ENCODE measurements around the gene VPS4B. TPM values are rescaled to one million over a fixed set of nuclear protein-coding genes. Genes with fewer than 3 reads are reported as not detected.
A peak's percentile ranks its signal among the peaks of the same experiment; 100 is the strongest.

VPS4B gene
- total RNA-seq, 4 donors from 2014 or later, result 43.7 to 49.8 (median 44.6) TPM

DNA sequence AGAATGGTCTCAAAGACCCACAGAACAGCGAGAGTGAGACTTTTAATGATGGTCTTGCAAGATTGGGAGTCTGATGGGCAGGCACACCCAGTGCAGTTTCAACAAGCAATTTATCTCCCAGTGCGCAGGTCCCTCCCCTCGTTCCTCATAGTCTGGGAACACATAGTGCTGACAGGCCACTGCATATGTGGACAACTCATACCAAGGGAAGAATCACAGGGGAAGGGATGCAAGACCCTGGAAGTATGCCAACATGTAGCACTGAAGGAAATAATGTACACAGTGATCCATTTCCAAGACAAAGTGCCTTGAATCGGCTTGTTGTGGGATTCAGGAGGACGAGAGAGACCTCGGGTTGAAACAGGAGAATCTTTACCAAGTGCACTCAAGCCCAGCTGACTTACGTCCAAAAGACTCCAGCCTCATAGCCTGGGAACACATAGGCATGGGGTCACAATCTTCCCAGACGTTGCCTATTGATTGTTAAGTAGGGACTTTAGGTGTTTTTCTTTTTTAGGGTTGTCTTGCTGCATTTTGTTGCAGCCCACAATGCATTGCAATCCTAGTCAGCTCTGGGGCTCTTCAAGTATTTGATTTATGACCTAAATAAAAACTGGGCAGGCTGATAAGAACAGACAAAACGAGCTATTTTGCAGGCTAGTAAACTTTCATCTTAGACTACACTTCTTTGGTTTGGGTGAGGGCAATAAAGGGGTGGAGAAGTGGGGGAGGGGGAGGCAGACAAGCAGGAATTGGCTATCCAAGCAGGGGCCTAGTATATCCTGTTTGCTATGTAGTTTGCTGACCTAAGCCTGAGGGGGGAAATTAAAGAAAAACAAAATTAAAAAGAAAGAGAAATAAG lies 29.8 kb upstream of the VPS4B start:
- H3K27ac ChIP-seq, result peak overlapping the region; percentile 9

DNA sequence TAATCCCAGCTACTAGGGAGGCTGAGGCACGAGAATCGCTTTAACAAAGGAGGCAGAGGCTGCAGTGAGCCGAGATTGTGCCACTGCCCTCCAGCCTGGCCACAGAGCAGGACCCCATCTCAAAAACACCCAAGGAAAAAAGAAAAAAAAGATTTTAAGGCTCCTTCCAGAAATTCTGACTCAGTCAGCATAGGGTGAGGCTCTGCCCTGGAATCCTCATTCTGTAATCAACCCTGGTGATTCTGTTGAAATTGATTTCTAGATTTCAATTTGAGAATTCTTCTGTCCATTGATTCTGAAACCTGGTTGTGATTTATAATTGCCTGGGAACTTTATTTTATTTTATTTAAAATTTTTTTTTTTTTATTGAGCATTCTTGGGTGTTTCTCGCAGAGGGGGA lies 27.1 kb upstream of the VPS4B start:
- no peak for DNase-seq (ENCODE audit: low spot score in 2 of 2)
- Histone ChIP-seq H3K4me1 (peaks cover 45% of the 10 kb centered on the region), H3K9me3 (no peaks in the 10 kb centered on the region), H3K36me3 (no peaks in the 10 kb centered on the region), H3K27ac (no peak overlapping the region), H3K4me3 (no peak overlapping the region), H3K27me3 (no peaks in the 10 kb centered on the region)
- TF ChIP-seq EP300 (IDR thresholded peaks at IDR 0.05) (no peak), POLR2A (IDR thresholded peaks at IDR 0.05) (no peak), POLR2AphosphoS5 (IDR thresholded peaks at IDR 0.05) (no peak)
- TF ChIP-seq, protein P1, sequence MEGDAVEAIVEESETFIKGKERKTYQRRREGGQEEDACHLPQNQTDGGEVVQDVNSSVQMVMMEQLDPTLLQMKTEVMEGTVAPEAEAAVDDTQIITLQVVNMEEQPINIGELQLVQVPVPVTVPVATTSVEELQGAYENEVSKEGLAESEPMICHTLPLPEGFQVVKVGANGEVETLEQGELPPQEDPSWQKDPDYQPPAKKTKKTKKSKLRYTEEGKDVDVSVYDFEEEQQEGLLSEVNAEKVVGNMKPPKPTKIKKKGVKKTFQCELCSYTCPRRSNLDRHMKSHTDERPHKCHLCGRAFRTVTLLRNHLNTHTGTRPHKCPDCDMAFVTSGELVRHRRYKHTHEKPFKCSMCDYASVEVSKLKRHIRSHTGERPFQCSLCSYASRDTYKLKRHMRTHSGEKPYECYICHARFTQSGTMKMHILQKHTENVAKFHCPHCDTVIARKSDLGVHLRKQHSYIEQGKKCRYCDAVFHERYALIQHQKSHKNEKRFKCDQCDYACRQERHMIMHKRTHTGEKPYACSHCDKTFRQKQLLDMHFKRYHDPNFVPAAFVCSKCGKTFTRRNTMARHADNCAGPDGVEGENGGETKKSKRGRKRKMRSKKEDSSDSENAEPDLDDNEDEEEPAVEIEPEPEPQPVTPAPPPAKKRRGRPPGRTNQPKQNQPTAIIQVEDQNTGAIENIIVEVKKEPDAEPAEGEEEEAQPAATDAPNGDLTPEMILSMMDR (IDR thresholded peaks at IDR 0.05), result no peak
- WGBS, result 86% methylated on average over 4 of the region's 4 CpGs

More for the DNA sequence above, 29.8 kb upstream of the VPS4B start:
- no peak for DNase-seq (ENCODE audit: low spot score in 2 of 2)
- H3K4me3 ChIP-seq, result no peak overlapping the region
- WGBS, result 54% methylated on average over 9 of the region's 9 CpGs
- TF ChIP-seq POLR2AphosphoS5 (IDR thresholded peaks at IDR 0.05) (no peak), POLR2A (IDR thresholded peaks at IDR 0.05) (no peak), EP300 (IDR thresholded peaks at IDR 0.05) (no peak)
- TF ChIP-seq, protein P1 (IDR thresholded peaks at IDR 0.05), result no peak
- H3K9me3 ChIP-seq, result no peaks in the 10 kb centered on the region
- H3K36me3 ChIP-seq, result no peaks in the 10 kb centered on the region
- H3K4me1 ChIP-seq, result peaks cover 28% of the 10 kb centered on the region
- no peaks in the 10 kb centered on the region for H3K27me3 ChIP-seq

DNA sequence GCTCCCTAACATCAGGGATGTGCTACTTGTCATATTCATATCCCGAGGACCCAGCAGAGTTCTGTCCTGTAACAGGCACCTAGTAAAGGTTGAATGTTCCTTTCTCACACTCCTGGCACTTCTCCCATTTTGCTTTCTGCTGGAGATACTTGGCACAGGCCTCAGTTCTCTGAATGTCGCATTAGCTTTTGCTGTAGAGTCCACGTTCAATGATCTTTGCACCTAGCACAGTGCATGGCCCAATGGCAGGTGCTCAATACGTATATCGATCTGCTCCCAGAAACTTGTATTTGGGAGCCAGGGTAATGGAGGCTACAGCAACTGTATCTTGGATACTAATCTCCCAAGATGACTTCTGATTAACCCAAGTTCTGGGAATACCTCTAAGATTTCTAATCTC lies 24.8 kb upstream of the VPS4B start:
- Histone ChIP-seq H3K4me3 (no peak overlapping the region), H3K36me3 (no peaks in the 10 kb centered on the region), H3K27ac (no peak overlapping the region), H3K9me3 (no peaks in the 10 kb centered on the region), H3K4me1 (peaks cover 41% of the 10 kb centered on the region), H3K27me3 (no peaks in the 10 kb centered on the region)
- 66% methylated on average over 5 of the region's 5 CpGs for WGBS
- DNase-seq (ENCODE audit: low spot score in 2 of 2), result no peak
- TF ChIP-seq POLR2AphosphoS5 (IDR thresholded peaks at IDR 0.05) (no peak), POLR2A (IDR thresholded peaks at IDR 0.05) (no peak), EP300 (IDR thresholded peaks at IDR 0.05) (no peak)
- TF ChIP-seq, protein P1 (IDR thresholded peaks at IDR 0.05), result no peak

DNA sequence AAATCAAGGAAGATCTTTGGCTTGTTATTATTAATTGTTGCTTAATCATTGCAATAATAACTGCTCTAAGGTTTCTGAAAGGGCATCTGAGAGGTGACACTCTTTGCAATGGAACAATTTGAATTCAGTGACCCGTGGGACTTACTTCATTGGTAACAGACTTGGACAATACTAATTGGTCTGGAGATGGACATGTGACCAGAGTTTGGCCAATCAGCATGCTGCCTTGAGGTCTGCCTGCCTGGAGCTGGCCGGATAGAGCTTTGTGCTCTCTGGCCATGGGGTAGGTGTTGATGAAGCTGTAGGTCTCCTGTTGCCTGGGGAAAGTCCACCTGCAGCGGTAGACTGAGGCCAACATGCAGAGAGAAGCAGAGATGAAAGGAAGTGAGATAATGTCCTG lies 24.0 kb upstream of the VPS4B start:
- H3K36me3 ChIP-seq, result no peaks in the 10 kb centered on the region
- no peak overlapping the region for H3K4me3 ChIP-seq
- no peaks in the 10 kb centered on the region for H3K27me3 ChIP-seq
- 93% methylated on average over 3 of the region's 3 CpGs for WGBS
- no peak for DNase-seq (ENCODE audit: low spot score in 2 of 2)
- TF ChIP-seq, protein P1 (IDR thresholded peaks at IDR 0.05), result no peak
- no peak for TF ChIP-seq POLR2A (IDR thresholded peaks at IDR 0.05)
- peaks cover 39% of the 10 kb centered on the region for H3K4me1 ChIP-seq
- no peak overlapping the region for H3K27ac ChIP-seq
- H3K9me3 ChIP-seq, result no peaks in the 10 kb centered on the region

DNA sequence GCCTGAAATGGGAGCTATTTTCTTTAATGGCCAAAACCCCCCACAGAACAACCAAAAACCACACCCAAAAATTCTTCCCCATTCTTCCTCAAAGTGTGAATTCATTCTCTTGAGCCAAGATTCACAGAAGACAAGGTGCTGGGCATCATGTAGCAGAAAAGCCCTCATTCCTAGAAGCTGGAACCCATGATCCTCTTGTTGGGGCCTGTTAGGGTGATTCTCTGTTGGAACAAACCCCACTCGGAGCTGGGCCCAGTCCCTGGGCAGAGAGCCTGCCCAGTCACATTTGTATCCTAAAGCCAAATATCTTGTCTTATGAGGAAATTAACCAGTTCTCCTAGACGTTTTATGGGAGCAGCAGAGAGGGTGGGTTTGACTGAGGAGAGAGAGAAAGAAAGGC lies 22.8 kb upstream of the VPS4B start:
- Histone ChIP-seq H3K27me3 (no peaks in the 10 kb centered on the region), H3K27ac (peak overlapping the region; percentile 93), H3K4me1 (peaks cover 40% of the 10 kb centered on the region), H3K4me3 (no peak overlapping the region), H3K36me3 (no peaks in the 10 kb centered on the region), H3K9me3 (no peaks in the 10 kb centered on the region)
- peak in 1 of 3 donors; percentile 10 for TF ChIP-seq POLR2AphosphoS5 (IDR thresholded peaks at IDR 0.05)
- TF ChIP-seq POLR2A (IDR thresholded peaks at IDR 0.05), result no peak
- DNase-seq (ENCODE audit: low spot score in 2 of 2), result no peak
- WGBS, result 25% methylated on average over 2 of the region's 2 CpGs

Measured in suprapubic skin (tissue), 4 donors.